ENCODE measurements around the gene ANXA4.

Gene ANXA4

DNA sequence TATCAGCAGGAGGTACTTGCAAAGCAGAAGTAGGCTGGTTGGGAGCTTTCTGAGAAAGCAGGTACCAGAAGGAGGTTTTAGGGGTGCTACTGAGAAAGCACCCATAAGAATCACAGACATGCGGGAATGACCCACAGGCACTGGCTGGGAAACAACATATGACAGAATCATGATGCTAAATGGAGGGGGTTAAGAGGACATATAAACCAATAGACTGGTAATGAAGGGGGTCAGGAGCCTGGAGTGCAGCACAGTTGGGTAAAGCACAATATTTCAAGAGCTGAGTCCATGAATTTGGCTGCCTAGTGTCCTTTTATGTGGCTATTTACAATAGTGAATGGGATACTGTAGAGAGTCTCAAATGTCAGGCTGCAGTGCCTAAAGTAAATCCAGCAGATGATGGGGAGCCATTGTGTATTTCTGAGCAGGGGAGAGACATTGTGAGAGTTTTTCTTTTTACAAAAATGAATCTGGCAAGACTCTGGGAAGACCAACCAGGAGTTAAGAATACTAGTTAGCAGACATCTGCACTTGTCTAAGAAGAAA, 59.9 kb downstream of the ANXA4 start:
- TF ChIP-seq TAF1 (IDR thresholded peaks at IDR 0.05; ENCODE audit: borderline replicate concordance, insufficient read depth, low read length) (no peak), POLR2AphosphoS5 (IDR thresholded peaks at IDR 0.05; ENCODE audit: low read depth, low read length) (no peak)

DNA sequence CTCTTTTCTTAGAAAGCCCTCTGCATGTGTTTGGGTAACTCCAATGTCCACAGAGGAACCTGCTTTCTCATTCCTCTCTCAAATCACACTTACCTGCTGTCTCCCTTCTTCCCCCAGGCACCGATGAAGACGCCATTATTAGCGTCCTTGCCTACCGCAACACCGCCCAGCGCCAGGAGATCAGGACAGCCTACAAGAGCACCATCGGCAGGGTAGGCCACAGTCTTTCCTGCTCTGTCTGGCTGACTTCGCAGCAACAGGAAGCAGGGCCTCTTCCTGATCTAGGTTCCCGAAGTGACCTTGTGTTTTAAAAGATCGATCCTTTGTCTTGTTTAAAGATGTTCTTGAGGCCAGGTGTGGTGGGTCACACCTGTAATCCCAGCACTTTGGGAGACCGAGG, 62.5 kb downstream of the ANXA4 start:
- TF ChIP-seq, protein P1, sequence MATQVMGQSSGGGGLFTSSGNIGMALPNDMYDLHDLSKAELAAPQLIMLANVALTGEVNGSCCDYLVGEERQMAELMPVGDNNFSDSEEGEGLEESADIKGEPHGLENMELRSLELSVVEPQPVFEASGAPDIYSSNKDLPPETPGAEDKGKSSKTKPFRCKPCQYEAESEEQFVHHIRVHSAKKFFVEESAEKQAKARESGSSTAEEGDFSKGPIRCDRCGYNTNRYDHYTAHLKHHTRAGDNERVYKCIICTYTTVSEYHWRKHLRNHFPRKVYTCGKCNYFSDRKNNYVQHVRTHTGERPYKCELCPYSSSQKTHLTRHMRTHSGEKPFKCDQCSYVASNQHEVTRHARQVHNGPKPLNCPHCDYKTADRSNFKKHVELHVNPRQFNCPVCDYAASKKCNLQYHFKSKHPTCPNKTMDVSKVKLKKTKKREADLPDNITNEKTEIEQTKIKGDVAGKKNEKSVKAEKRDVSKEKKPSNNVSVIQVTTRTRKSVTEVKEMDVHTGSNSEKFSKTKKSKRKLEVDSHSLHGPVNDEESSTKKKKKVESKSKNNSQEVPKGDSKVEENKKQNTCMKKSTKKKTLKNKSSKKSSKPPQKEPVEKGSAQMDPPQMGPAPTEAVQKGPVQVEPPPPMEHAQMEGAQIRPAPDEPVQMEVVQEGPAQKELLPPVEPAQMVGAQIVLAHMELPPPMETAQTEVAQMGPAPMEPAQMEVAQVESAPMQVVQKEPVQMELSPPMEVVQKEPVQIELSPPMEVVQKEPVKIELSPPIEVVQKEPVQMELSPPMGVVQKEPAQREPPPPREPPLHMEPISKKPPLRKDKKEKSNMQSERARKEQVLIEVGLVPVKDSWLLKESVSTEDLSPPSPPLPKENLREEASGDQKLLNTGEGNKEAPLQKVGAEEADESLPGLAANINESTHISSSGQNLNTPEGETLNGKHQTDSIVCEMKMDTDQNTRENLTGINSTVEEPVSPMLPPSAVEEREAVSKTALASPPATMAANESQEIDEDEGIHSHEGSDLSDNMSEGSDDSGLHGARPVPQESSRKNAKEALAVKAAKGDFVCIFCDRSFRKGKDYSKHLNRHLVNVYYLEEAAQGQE (IDR thresholded peaks at IDR 0.05; ENCODE audit: insufficient read depth in 1 of 2, low read depth in 2 of 2, low read length in 2 of 2): no peak
- TF ChIP-seq POLR2AphosphoS5 (IDR thresholded peaks at IDR 0.05; ENCODE audit: low read depth, low read length) (no peak), TAF1 (IDR thresholded peaks at IDR 0.05; ENCODE audit: borderline replicate concordance, insufficient read depth, low read length) (no peak)

DNA sequence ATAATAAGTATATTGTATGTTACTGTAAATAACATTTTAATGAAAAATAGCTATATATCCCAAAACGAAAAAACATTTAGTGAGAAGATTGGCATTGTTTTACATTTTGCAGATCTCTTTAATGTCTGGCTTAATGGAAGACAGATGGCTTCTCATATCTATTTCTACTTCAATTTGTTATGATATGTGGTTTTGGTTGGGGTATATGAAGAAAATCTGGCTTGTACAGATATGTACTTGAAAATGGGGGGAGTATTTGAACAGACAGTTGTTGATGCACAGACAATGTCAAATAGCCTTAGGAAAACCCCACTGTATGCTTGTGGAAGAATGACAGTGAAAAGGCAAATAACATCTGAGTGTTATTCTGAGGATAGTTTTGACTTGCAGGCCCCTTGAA, 64.0 kb downstream of the ANXA4 start:
- no peak for TF ChIP-seq TAF1 (IDR thresholded peaks at IDR 0.05; ENCODE audit: borderline replicate concordance, insufficient read depth, low read length)
- TF ChIP-seq FOXP2 (optimal IDR thresholded peaks at IDR 0.05; ENCODE audit: borderline replicate concordance, extremely low read depth, extremely low read length, insufficient read depth): no peak
- no peak for TF ChIP-seq SIN3A (IDR thresholded peaks at IDR 0.05; ENCODE audit: borderline replicate concordance, insufficient read depth, low read length)
- TF ChIP-seq POLR2AphosphoS5 (IDR thresholded peaks at IDR 0.05; ENCODE audit: low read depth, low read length): no peak
- TF ChIP-seq, protein P1 (IDR thresholded peaks at IDR 0.05; ENCODE audit: insufficient read depth in 1 of 2, low read depth in 2 of 2, low read length in 2 of 2): no peak

DNA sequence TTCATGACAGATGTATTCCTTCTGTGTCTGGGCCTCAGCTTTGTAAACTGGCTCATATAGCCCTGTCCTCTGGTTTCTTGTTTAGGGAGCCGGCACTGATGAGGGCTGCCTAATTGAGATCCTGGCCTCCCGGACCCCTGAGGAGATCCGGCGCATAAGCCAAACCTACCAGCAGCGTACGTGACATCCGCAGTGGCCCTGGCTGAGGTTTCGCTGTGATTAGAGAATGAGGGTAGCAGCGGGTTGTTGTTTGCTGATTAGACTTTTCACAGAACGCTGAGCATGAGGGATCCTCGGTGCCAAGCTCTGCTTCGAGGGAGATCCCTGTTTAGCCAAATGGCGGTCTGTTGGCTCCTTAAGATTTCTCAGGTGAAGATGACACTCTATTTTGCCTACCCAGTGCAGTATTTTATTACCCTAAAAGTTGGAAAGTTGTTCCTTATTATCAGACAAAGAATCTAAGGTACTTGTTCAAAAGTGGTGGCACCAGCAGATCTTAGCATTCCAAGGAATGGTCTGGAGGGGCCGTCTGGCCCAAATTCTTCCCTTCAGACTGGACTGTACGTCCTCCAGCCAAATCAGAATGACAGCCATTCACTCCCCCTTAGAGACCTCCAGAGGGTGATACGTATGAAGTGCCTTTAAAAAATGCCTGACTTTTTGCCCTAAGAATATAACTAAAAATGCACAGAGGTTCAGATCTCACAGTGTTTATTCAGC, 66.0 kb downstream of the ANXA4 start:
- TF ChIP-seq FOXP2 (optimal IDR thresholded peaks at IDR 0.05; ENCODE audit: borderline replicate concordance, extremely low read depth, extremely low read length, insufficient read depth): no peak
- TF ChIP-seq SIN3A (IDR thresholded peaks at IDR 0.05; ENCODE audit: borderline replicate concordance, insufficient read depth, low read length): no peak

DNA sequence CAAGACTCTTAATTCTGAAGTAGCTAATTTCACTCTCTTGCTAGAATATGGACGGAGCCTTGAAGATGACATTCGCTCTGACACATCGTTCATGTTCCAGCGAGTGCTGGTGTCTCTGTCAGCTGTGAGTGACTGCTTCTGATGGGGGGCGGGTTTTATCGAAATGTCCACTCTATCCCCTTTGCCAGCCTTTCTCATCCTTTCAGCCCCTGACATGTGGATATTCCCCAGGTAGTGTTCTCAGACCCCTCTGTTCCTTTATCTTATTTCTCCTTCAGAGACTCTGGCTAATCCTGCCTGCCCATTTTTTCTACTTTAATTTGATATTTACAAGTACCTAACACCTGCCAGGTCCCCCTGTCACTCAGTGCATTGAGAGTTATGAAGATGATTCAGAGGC, 68.6 kb downstream of the ANXA4 start:
- TF ChIP-seq, protein P1 (IDR thresholded peaks at IDR 0.05; ENCODE audit: insufficient read depth in 1 of 2, low read depth in 2 of 2, low read length in 2 of 2): no peak
- TF ChIP-seq TAF1 (IDR thresholded peaks at IDR 0.05; ENCODE audit: borderline replicate concordance, insufficient read depth, low read length): no peak
- TF ChIP-seq POLR2AphosphoS5 (IDR thresholded peaks at IDR 0.05; ENCODE audit: low read depth, low read length): no peak
- no peak for TF ChIP-seq FOXP2 (optimal IDR thresholded peaks at IDR 0.05; ENCODE audit: borderline replicate concordance, extremely low read depth, extremely low read length, insufficient read depth)
- no peak for TF ChIP-seq SIN3A (IDR thresholded peaks at IDR 0.05; ENCODE audit: borderline replicate concordance, insufficient read depth, low read length)

DNA sequence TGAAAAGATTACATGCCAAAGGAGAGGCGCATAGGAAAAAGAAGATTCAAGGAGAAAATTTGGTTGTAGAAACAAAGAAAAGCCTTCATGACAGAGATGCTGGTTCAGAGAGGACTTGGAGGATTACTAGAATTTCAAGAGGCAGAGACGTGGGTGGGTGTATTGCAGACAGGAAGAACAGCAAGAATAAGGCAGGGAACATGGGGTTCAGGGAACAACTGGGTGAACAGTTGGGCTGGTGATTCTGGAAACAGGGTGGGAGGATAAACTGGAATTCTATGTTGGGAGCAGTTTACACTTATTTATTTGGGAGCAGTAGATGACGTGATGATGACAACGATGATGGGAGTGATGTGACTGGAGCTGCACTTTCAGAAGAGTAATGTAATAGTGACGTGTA, 69.1 kb downstream of the ANXA4 start:
- TF ChIP-seq POLR2AphosphoS5 (IDR thresholded peaks at IDR 0.05; ENCODE audit: low read depth, low read length) (no peak), TAF1 (IDR thresholded peaks at IDR 0.05; ENCODE audit: borderline replicate concordance, insufficient read depth, low read length) (no peak), SIN3A (IDR thresholded peaks at IDR 0.05; ENCODE audit: borderline replicate concordance, insufficient read depth, low read length) (no peak), FOXP2 (optimal IDR thresholded peaks at IDR 0.05; ENCODE audit: borderline replicate concordance, extremely low read depth, extremely low read length, insufficient read depth) (no peak)
- TF ChIP-seq, protein P1 (IDR thresholded peaks at IDR 0.05; ENCODE audit: insufficient read depth in 1 of 2, low read depth in 2 of 2, low read length in 2 of 2): no peak

Measured in PFSK-1 (cell line).